GM21526 (cell line): ENCODE results near the gene LPIN2.
"Not testable (repeated sequence)": the region's sequence is repeated elsewhere in the genome, so short reads cannot be mapped to it uniquely, and the experiment has no call there.

Source experiments
- ATAC-seq: cut with Tn5 transposase; IDR thresholded peaks from one replicate; pipeline ENCODE4 v1.9.1; 2021; ENCODE audit warnings: moderate library complexity; ENCODE audit not compliant: unreplicated experiment, low FRiP score

Gene LPIN2

GRCh38 chr18:3012136-3013023 lies 564 bp downstream of the LPIN2 start:
- ATAC-seq = peak; percentile 22

- ATAC-seq = no peak
Observed at GRCh38 chr18:3010086-3010485, 2.9 kb downstream of the LPIN2 start.

- ATAC-seq = no peak
Observed at GRCh38 chr18:3008541-3008940, 4.4 kb downstream of the LPIN2 start.

- no peak for ATAC-seq
Observed at GRCh38 chr18:3007491-3007890, 5.5 kb downstream of the LPIN2 start.

GRCh38 chr18:3005462-3005861 lies 7.5 kb downstream of the LPIN2 start:
- ATAC-seq = no peak

GRCh38 chr18:3003766-3004165 lies 9.2 kb downstream of the LPIN2 start:
- ATAC-seq = not testable (repeated sequence)

- ATAC-seq = no peak
Observed at GRCh38 chr18:3002732-3003131, 10.2 kb downstream of the LPIN2 start.

GRCh38 chr18:2998644-2999043 lies 14.3 kb downstream of the LPIN2 start:
- ATAC-seq = no peak

GRCh38 chr18:2997846-2998564 lies 14.9 kb downstream of the LPIN2 start:
- ATAC-seq = peak; percentile 40

- ATAC-seq = no peak
Observed at GRCh38 chr18:2997429-2997828, 15.5 kb downstream of the LPIN2 start.

GRCh38 chr18:2994603-2995432 lies 18.1 kb downstream of the LPIN2 start:
- no peak for ATAC-seq

- ATAC-seq = no peak
Observed at GRCh38 chr18:2994020-2994589, 18.8 kb downstream of the LPIN2 start.

- ATAC-seq = no peak
Observed at GRCh38 chr18:2992995-2993877, 19.7 kb downstream of the LPIN2 start.

- ATAC-seq = no peak
Observed at GRCh38 chr18:2990956-2991640, 21.8 kb downstream of the LPIN2 start.

GRCh38 chr18:2987876-2988790 lies 24.8 kb downstream of the LPIN2 start:
- no peak for ATAC-seq

GRCh38 chr18:2986150-2986865 lies 26.6 kb downstream of the LPIN2 start:
- no peak for ATAC-seq

GRCh38 chr18:2985628-2986027 lies 27.3 kb downstream of the LPIN2 start:
- ATAC-seq = no peak
